Measurements from ENCODE around the gene ATM. TPM values are rescaled to one million over a fixed set of nuclear protein-coding genes. Genes with fewer than 3 reads are reported as not detected.

Gene ATM
- total and polyA plus RNA-seq, 10 of the 15 experiments (the other 5 are each of a cell fraction or from before 2014, with no cell fraction given) = 10.0 to 91.5 (median 40.2) TPM

DNA sequence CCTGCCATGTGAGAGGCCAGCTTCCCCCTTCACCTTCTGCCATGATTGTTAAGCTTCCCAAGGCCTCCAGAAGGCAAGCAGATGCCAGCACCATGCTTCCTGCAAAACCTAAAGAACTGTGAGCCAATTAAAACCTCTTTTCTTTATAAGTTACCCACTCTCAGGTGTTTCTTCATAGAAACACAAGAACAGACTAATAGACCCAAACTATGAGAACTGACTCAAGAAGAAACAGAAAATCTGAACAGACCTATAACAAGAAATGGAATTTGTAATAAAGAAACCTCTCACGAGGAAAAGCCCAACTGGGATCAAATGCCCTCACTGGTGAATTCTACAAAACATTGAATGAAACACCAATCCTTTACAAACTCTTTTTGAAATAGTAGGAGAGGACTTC, 12.4 kb upstream of the ATM start (continued):
- TF ChIP-seq, protein P1, sequence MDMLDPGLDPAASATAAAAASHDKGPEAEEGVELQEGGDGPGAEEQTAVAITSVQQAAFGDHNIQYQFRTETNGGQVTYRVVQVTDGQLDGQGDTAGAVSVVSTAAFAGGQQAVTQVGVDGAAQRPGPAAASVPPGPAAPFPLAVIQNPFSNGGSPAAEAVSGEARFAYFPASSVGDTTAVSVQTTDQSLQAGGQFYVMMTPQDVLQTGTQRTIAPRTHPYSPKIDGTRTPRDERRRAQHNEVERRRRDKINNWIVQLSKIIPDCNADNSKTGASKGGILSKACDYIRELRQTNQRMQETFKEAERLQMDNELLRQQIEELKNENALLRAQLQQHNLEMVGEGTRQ (IDR thresholded peaks at IDR 0.05; ENCODE audit: borderline replicate concordance, low read depth, low read length) = no peak
- TF ChIP-seq MTA3 (IDR thresholded peaks at IDR 0.05; ENCODE audit: borderline replicate concordance, low read length) (no peak), ZNF24 (IDR thresholded peaks at IDR 0.05) (no peak), EP300 (IDR thresholded peaks at IDR 0.05; ENCODE audit: borderline replicate concordance in 1 of 2, control insufficient read depth in 1 of 2, low read depth in 2 of 2, low read length in 2 of 2) (no peak), BACH1 (IDR thresholded peaks at IDR 0.05; ENCODE audit: borderline replicate concordance) (no peak), JUND (IDR thresholded peaks at IDR 0.05; ENCODE audit: low read depth, low read length) (no peak), TCF12 (IDR thresholded peaks at IDR 0.05; ENCODE audit: low read depth, low read length) (no peak), ZNF384 (IDR thresholded peaks at IDR 0.05; ENCODE audit: borderline replicate concordance, low read depth, low read length) (no peak)
- TF ChIP-seq, protein P2, sequence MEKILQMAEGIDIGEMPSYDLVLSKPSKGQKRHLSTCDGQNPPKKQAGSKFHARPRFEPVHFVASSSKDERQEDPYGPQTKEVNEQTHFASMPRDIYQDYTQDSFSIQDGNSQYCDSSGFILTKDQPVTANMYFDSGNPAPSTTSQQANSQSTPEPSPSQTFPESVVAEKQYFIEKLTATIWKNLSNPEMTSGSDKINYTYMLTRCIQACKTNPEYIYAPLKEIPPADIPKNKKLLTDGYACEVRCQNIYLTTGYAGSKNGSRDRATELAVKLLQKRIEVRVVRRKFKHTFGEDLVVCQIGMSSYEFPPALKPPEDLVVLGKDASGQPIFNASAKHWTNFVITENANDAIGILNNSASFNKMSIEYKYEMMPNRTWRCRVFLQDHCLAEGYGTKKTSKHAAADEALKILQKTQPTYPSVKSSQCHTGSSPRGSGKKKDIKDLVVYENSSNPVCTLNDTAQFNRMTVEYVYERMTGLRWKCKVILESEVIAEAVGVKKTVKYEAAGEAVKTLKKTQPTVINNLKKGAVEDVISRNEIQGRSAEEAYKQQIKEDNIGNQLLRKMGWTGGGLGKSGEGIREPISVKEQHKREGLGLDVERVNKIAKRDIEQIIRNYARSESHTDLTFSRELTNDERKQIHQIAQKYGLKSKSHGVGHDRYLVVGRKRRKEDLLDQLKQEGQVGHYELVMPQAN (conservative IDR thresholded peaks at IDR 0.05) = no peak

DNA sequence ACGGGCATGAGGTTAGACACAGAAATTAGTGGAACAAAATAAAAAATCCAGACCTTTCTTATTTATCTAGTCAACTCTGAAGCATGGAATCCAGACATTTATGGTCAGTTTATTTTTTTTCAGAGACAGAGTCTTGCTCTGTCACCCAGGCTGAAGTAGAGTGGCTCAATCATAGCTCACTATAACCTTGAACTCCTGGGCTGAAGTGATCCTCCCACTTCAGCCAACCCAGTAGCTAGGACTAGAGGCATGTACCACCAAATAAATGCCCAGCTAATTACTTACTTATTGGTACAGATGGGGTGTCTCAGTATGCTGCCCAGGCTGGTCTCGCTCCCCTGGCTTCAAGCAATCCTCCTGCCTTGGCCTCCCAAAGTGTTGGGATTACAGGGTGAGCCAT, 9.1 kb upstream of the ATM start:
- ChIA-PET SMC1A (ENCODE audit: uncharacterized antibody, unreplicated experiment) (interaction anchor here (1.1 to 4.1 kb wide), 4 partner anchors 11 to 109 kb away, joined by 3 to 21 read pairs (median 4); no protein-coding TSS in a partner anchor), CTCF (interaction anchor here (0.9 to 1.0 kb wide), 4 partner anchors 8 to 39 kb away, joined by 3 to 6 read pairs (median 3); no protein-coding TSS in a partner anchor), POLR2A (interaction anchor here (0.6 to 1.3 kb wide), 2 partner anchors 12 to 260 kb away, joined by 3 to 5 read pairs; no protein-coding TSS in a partner anchor), RAD21 (ENCODE audit: unreplicated experiment) (interaction anchor here (1.6 kb wide), 2 partner anchors 8 to 15 kb away, joined by 3 to 4 read pairs; partner anchors contain the start of gene NPAT)
- in situ Hi-C loops (cut with MboI) (no loop called here), intact Hi-C loops (cut with micrococcal nuclease; ENCODE audit: unreplicated experiment) (no loop called here)
- Histone ChIP-seq H3K79me2 (ENCODE audit: control insufficient read depth, insufficient read depth, low read length) (peaks cover 60% of the 10 kb centered on the region), H3K27me3 (replicated peaks in 1 of 2; ENCODE audit: control insufficient read depth in 2 of 2, insufficient read depth in 2 of 2, low read length in 1 of 2) (no peaks in the 10 kb centered on the region), H3K4me3 (no peak overlapping the region), H3K27ac (ENCODE audit: control insufficient read depth, insufficient read depth) (no peak overlapping the region), H3K9me3 (replicated peaks; ENCODE audit: control insufficient read depth, insufficient read depth, low read length) (peaks cover 8% of the 10 kb centered on the region; the same call in 2 of the 3 replicates), H3K9ac (ENCODE audit: control insufficient read depth, insufficient read depth, low read length) (no peak overlapping the region), H4K20me1 (ENCODE audit: control insufficient read depth, insufficient read depth) (no peaks in the 10 kb centered on the region), H3K4me2 (ENCODE audit: control insufficient read depth, insufficient read depth) (no peak overlapping the region), H3K4me1 (ENCODE audit: control insufficient read depth, insufficient read depth, low read length) (peaks cover 2% of the 10 kb centered on the region; the same call in 1 of the 2 replicates), H3K36me3 (ENCODE audit: control insufficient read depth in 2 of 2, insufficient read depth in 2 of 2, low read length in 1 of 2) (peaks cover 4 to 27% of the 10 kb centered on the region in 2 experiments), H2AFZ (ENCODE audit: control insufficient read depth, low read depth, low read length) (no peak overlapping the region)
- DNase-seq (ENCODE audit: low read depth, low spot score) = no peak
- peak; percentile 28 for ATAC-seq
- no peak for FAIRE-seq
- 74% methylated on average over 2 of the region's 2 CpGs for WGBS (ENCODE audit: insufficient coverage, insufficient replicate concordance, low lambda C conversion rate, missing lambda C conversion rate)
- no TSS peak for BruUV-seq (replicated peaks)
- no peak for TF ChIP-seq SMC3 (IDR thresholded peaks at IDR 0.05; ENCODE audit: borderline replicate concordance, low read length)
- TF ChIP-seq PAX5 (IDR thresholded peaks at IDR 0.05; ENCODE audit: borderline replicate concordance, low read depth, low read length) = no peak
- TF ChIP-seq, protein P3, sequence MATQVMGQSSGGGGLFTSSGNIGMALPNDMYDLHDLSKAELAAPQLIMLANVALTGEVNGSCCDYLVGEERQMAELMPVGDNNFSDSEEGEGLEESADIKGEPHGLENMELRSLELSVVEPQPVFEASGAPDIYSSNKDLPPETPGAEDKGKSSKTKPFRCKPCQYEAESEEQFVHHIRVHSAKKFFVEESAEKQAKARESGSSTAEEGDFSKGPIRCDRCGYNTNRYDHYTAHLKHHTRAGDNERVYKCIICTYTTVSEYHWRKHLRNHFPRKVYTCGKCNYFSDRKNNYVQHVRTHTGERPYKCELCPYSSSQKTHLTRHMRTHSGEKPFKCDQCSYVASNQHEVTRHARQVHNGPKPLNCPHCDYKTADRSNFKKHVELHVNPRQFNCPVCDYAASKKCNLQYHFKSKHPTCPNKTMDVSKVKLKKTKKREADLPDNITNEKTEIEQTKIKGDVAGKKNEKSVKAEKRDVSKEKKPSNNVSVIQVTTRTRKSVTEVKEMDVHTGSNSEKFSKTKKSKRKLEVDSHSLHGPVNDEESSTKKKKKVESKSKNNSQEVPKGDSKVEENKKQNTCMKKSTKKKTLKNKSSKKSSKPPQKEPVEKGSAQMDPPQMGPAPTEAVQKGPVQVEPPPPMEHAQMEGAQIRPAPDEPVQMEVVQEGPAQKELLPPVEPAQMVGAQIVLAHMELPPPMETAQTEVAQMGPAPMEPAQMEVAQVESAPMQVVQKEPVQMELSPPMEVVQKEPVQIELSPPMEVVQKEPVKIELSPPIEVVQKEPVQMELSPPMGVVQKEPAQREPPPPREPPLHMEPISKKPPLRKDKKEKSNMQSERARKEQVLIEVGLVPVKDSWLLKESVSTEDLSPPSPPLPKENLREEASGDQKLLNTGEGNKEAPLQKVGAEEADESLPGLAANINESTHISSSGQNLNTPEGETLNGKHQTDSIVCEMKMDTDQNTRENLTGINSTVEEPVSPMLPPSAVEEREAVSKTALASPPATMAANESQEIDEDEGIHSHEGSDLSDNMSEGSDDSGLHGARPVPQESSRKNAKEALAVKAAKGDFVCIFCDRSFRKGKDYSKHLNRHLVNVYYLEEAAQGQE (IDR thresholded peaks at IDR 0.05; ENCODE audit: low read depth, low read length) = no peak
- TF ChIP-seq SPI1 (IDR thresholded peaks at IDR 0.05; ENCODE audit: borderline replicate concordance, insufficient read depth, low read depth, low read length) = no peak
- TF ChIP-seq KLF5 (IDR thresholded peaks at IDR 0.05; ENCODE audit: partially characterized antibody) = no peak
- TF ChIP-seq BCL11A (IDR thresholded peaks at IDR 0.05; ENCODE audit: low read depth, low read length) = no peak
- TF ChIP-seq NBN (IDR thresholded peaks at IDR 0.05) = no peak
- no peak for TF ChIP-seq MYC (IDR thresholded peaks at IDR 0.05; ENCODE audit: insufficient read depth, insufficient read length, insufficient replicate concordance, low read length, severe bottlenecking)

Measured in GM12878 (cell line).